HEK293 (cell line): ENCODE measurements around the gene THAP2.
A peak's percentile ranks its signal among the peaks of the same experiment; 100 is the strongest.

Experiments
- FEZF1 ChIP-seq: fragments of 450-650 bp; formaldehyde crosslinking; IDR thresholded peaks from 2 replicates; pipeline ENCODE4 v1.5.1; 2016; ENCODE audit warnings: missing biosample characterization, missing genetic modification characterization
- GLIS1 ChIP-seq: fragments of 450-650 bp; formaldehyde crosslinking; IDR thresholded peaks from 2 replicates; pipeline ENCODE4 v1.5.1; 2016; ENCODE audit warnings: missing biosample characterization, missing genetic modification characterization
- GLIS2 ChIP-seq: fragments of 450-650 bp; formaldehyde crosslinking; IDR thresholded peaks from 2 replicates; pipeline ENCODE4 v1.5.1; 2016; ENCODE audit warnings: missing biosample characterization, missing genetic modification characterization
- KLF7 ChIP-seq: fragments of 450-650 bp; formaldehyde crosslinking; IDR thresholded peaks from 2 replicates; pipeline ENCODE4 v1.5.1; 2016; ENCODE audit warnings: missing biosample characterization, missing genetic modification characterization, borderline replicate concordance
- OSR2 ChIP-seq: fragments of 450-650 bp; formaldehyde crosslinking; IDR thresholded peaks from 2 replicates; pipeline ENCODE4 v1.5.1; 2016; ENCODE audit warnings: missing biosample characterization, missing genetic modification characterization
- PRDM1 ChIP-seq: fragments of 450-650 bp; formaldehyde crosslinking; IDR thresholded peaks from 2 replicates; pipeline ENCODE4; 2016; ENCODE audit warnings: missing biosample characterization, missing genetic modification characterization
- RBAK ChIP-seq: fragments of 450-650 bp; formaldehyde crosslinking; IDR thresholded peaks from 2 replicates; pipeline ENCODE4 v1.5.1; 2016; ENCODE audit warnings: missing biosample characterization, missing genetic modification characterization
- ZNF114 ChIP-seq: fragments of 450-650 bp; formaldehyde crosslinking; IDR thresholded peaks from 2 replicates; pipeline ENCODE4 v1.5.0; 2017; ENCODE audit warnings: missing biosample characterization, missing genetic modification characterization
- ZNF169 ChIP-seq: fragments of 450-650 bp; formaldehyde crosslinking; IDR thresholded peaks from 2 replicates; pipeline ENCODE4 v1.5.1; 2016; ENCODE audit warnings: missing biosample characterization, missing genetic modification characterization
- ZNF214 ChIP-seq: fragments of 450-650 bp; formaldehyde crosslinking; IDR thresholded peaks from 2 replicates; pipeline ENCODE4 v1.5.1; 2017; ENCODE audit warnings: missing biosample characterization, mild to moderate bottlenecking, missing genetic modification characterization, borderline replicate concordance
- ZNF221 ChIP-seq: fragments of 450-650 bp; formaldehyde crosslinking; IDR thresholded peaks from 2 replicates; pipeline ENCODE4 v1.5.1; 2017; ENCODE audit warnings: missing biosample characterization, missing genetic modification characterization, borderline replicate concordance
- ZNF350 ChIP-seq: fragments of 450-650 bp; formaldehyde crosslinking; IDR thresholded peaks from 2 replicates; pipeline ENCODE4 v1.5.0; 2017; ENCODE audit warnings: missing biosample characterization, mild to moderate bottlenecking, missing genetic modification characterization
- ZNF423 ChIP-seq: fragments of 450-650 bp; formaldehyde crosslinking; IDR thresholded peaks from 2 replicates; pipeline ENCODE4 v1.5.1; 2016; ENCODE audit warnings: missing biosample characterization, missing genetic modification characterization
- ZNF473 ChIP-seq: fragments of 450-650 bp; formaldehyde crosslinking; IDR thresholded peaks from 2 replicates; pipeline ENCODE4 v1.5.1; 2017; ENCODE audit warnings: missing biosample characterization, missing genetic modification characterization
- ZNF571 ChIP-seq: fragments of 450-650 bp; formaldehyde crosslinking; IDR thresholded peaks from 2 replicates; pipeline ENCODE4 v1.5.0; 2017; ENCODE audit warnings: missing biosample characterization, missing genetic modification characterization
- ZNF623 ChIP-seq: fragments of 450-650 bp; formaldehyde crosslinking; IDR thresholded peaks from 2 replicates; pipeline ENCODE4 v1.5.1; 2016; ENCODE audit warnings: missing biosample characterization, missing genetic modification characterization
- ZNF658 ChIP-seq: fragments of 450-650 bp; formaldehyde crosslinking; IDR thresholded peaks from 2 replicates; pipeline ENCODE4; 2016; ENCODE audit warnings: missing biosample characterization, missing genetic modification characterization
- ZNF660 ChIP-seq: fragments of 450-650 bp; IDR thresholded peaks from 2 replicates; pipeline ENCODE4 v1.5.1; 2018; ENCODE audit warnings: missing biosample characterization, mild to moderate bottlenecking, missing genetic modification characterization
- ZNF76 ChIP-seq: fragments of 450-650 bp; formaldehyde crosslinking; IDR thresholded peaks from 2 replicates; pipeline ENCODE4; 2016; ENCODE audit warnings: low read depth, missing biosample characterization, missing genetic modification characterization, borderline replicate concordance
- ZNF785 ChIP-seq: fragments of 450-650 bp; formaldehyde crosslinking; IDR thresholded peaks from 2 replicates; pipeline ENCODE4 v1.5.1; 2016; ENCODE audit warnings: missing biosample characterization, missing genetic modification characterization
- ZNF792 ChIP-seq: fragments of 450-650 bp; formaldehyde crosslinking; IDR thresholded peaks from 2 replicates; pipeline ENCODE4 v1.5.1; 2016; ENCODE audit warnings: missing biosample characterization, missing genetic modification characterization
- ZNF843 ChIP-seq: fragments of 450-650 bp; formaldehyde crosslinking; IDR thresholded peaks from 2 replicates; pipeline ENCODE4 v1.5.1; 2016; ENCODE audit warnings: missing biosample characterization, missing genetic modification characterization
- TF ChIP-seq, protein P1 (sequence below): fragments of 450-650 bp; formaldehyde crosslinking; IDR thresholded peaks from 2 replicates; pipeline ENCODE4 v1.5.1; 2017; ENCODE audit warnings: missing biosample characterization, missing genetic modification characterization
- TF ChIP-seq, protein P2 (sequence below): fragments of 450-650 bp; formaldehyde crosslinking; IDR thresholded peaks from 2 replicates; pipeline ENCODE4 v1.5.1; 2016; ENCODE audit warnings: missing biosample characterization, missing genetic modification characterization, low read depth
- TF ChIP-seq, protein P3 (sequence below): fragments of 450-650 bp; formaldehyde crosslinking; IDR thresholded peaks from 2 replicates; pipeline ENCODE4 v1.5.1; 2016; ENCODE audit warnings: missing biosample characterization, missing genetic modification characterization
- TF ChIP-seq, protein P4 (sequence below): fragments of 450-650 bp; formaldehyde crosslinking; IDR thresholded peaks from 2 replicates; pipeline ENCODE4 v1.5.1; 2017; ENCODE audit warnings: missing biosample characterization, mild to moderate bottlenecking, missing genetic modification characterization, moderate library complexity
- TF ChIP-seq, protein P5 (sequence below): fragments of 450-650 bp; formaldehyde crosslinking; conservative IDR thresholded peaks from 2 replicates; pipeline ENCODE4 v1.5.1; 2016; ENCODE audit warnings: low read depth, missing biosample characterization, missing genetic modification characterization
- TF ChIP-seq, protein P6 (sequence below): fragments of 450-650 bp; formaldehyde crosslinking; IDR thresholded peaks from 2 replicates; pipeline ENCODE4 v1.5.1; 2017; ENCODE audit warnings: missing biosample characterization, missing genetic modification characterization

THAP2 gene

DNA sequence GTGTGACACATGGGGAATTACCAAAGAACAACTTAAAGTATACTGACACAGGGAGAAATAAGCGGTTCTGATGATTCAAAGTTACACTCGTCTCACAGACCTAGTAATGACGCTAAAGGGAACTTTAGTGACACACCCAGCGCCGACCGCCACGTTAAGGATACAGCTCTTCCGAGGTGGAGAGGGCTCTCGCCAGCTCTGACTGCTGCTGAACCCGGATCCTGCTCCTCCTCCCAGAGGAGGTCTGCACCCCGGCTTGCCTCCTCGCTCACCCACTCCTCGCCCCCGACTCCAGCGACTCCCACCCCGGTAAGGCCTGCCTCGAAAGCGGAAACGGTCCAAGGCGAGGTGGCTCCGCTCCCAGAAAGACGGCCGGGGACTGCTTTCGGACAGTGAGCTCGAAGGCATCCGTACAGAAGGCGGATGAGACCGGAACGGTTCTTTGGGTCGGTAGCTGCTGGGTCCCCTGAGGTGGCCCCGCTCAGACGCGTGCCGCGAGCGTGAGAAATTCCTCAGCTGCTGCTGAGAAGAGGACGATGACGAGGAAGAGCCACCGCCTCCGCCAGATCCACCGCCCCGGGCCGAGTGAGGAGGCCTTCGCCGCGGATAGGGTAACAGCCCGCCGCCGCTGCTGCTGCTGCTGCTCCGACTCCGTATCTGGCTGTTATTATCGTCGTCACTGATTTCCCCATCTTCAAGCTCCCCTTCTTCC, 1.1 kb upstream of the THAP2 start (continued):
- TF ChIP-seq, protein P1, sequence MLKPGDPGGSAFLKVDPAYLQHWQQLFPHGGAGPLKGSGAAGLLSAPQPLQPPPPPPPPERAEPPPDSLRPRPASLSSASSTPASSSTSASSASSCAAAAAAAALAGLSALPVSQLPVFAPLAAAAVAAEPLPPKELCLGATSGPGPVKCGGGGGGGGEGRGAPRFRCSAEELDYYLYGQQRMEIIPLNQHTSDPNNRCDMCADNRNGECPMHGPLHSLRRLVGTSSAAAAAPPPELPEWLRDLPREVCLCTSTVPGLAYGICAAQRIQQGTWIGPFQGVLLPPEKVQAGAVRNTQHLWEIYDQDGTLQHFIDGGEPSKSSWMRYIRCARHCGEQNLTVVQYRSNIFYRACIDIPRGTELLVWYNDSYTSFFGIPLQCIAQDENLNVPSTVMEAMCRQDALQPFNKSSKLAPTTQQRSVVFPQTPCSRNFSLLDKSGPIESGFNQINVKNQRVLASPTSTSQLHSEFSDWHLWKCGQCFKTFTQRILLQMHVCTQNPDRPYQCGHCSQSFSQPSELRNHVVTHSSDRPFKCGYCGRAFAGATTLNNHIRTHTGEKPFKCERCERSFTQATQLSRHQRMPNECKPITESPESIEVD (tag by site-specific recombination), result no peak
- TF ChIP-seq KLF7 (tag by site-specific recombination), result no peak
- TF ChIP-seq, protein P2, sequence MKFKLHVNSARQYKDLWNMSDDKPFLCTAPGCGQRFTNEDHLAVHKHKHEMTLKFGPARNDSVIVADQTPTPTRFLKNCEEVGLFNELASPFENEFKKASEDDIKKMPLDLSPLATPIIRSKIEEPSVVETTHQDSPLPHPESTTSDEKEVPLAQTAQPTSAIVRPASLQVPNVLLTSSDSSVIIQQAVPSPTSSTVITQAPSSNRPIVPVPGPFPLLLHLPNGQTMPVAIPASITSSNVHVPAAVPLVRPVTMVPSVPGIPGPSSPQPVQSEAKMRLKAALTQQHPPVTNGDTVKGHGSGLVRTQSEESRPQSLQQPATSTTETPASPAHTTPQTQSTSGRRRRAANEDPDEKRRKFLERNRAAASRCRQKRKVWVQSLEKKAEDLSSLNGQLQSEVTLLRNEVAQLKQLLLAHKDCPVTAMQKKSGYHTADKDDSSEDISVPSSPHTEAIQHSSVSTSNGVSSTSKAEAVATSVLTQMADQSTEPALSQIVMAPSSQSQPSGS (tag by site-specific recombination), result no peak
- TF ChIP-seq GLIS1 (tag by site-specific recombination), result no peak
- no peak for TF ChIP-seq ZNF221
- 0 out of 2 replicates have a peak, but pooled peaks have one; percentile 8 for TF ChIP-seq ZNF423 (tag by site-specific recombination)
- TF ChIP-seq, protein P3, sequence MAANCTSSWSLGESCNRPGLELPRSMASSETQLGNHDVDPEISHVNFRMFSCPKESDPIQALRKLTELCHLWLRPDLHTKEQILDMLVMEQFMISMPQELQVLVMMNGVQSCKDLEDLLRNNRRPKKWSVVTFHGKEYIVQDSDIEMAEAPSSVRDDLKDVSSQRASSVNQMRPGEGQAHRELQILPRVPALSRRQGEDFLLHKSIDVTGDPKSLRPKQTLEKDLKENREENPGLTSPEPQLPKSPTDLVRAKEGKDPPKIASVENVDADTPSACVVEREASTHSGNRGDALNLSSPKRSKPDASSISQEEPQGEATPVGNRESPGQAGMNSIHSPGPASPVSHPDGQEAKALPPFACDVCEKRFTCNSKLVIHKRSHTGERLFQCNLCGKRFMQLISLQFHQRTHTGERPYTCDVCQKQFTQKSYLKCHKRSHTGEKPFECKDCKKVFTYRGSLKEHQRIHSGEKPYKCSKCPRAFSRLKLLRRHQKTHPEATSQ (tag by site-specific recombination), result no peak
- TF ChIP-seq ZNF660 (tag by site-specific recombination), result 0 out of 2 replicates have a peak, but pooled peaks have one; percentile 8
- TF ChIP-seq GLIS2 (tag by site-specific recombination), result peak; percentile 29; the same call in 1 of the 2 replicates
- 0 out of 2 replicates have a peak, but pooled peaks have one; percentile 26 for TF ChIP-seq ZNF785
- no peak for TF ChIP-seq ZNF214 (tag by site-specific recombination)
- TF ChIP-seq RBAK (tag by site-specific recombination), result no peak
- no peak for TF ChIP-seq ZNF114 (tag by site-specific recombination)
- TF ChIP-seq ZNF571, result no peak
- TF ChIP-seq ZNF473 (tag by site-specific recombination), result no peak
- TF ChIP-seq ZNF76 (tag by site-specific recombination), result no peak
- TF ChIP-seq, protein P4, sequence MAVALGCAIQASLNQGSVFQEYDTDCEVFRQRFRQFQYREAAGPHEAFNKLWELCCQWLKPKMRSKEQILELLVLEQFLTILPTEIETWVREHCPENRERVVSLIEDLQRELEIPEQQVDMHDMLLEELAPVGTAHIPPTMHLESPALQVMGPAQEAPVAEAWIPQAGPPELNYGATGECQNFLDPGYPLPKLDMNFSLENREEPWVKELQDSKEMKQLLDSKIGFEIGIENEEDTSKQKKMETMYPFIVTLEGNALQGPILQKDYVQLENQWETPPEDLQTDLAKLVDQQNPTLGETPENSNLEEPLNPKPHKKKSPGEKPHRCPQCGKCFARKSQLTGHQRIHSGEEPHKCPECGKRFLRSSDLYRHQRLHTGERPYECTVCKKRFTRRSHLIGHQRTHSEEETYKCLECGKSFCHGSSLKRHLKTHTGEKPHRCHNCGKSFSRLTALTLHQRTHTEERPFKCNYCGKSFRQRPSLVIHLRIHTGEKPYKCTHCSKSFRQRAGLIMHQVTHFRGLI (tag by site-specific recombination), result no peak
- TF ChIP-seq ZNF623 (tag by site-specific recombination), result no peak
- no peak for TF ChIP-seq ZNF843 (tag by site-specific recombination)
- TF ChIP-seq ZNF169 (tag by site-specific recombination), result no peak
- no peak for TF ChIP-seq ZNF658 (tag by site-specific recombination)
- no peak for TF ChIP-seq PRDM1 (tag by site-specific recombination)
- no peak for TF ChIP-seq OSR2 (tag by site-specific recombination)
- TF ChIP-seq ZNF350 (tag by site-specific recombination), result no peak
- TF ChIP-seq, protein P5, sequence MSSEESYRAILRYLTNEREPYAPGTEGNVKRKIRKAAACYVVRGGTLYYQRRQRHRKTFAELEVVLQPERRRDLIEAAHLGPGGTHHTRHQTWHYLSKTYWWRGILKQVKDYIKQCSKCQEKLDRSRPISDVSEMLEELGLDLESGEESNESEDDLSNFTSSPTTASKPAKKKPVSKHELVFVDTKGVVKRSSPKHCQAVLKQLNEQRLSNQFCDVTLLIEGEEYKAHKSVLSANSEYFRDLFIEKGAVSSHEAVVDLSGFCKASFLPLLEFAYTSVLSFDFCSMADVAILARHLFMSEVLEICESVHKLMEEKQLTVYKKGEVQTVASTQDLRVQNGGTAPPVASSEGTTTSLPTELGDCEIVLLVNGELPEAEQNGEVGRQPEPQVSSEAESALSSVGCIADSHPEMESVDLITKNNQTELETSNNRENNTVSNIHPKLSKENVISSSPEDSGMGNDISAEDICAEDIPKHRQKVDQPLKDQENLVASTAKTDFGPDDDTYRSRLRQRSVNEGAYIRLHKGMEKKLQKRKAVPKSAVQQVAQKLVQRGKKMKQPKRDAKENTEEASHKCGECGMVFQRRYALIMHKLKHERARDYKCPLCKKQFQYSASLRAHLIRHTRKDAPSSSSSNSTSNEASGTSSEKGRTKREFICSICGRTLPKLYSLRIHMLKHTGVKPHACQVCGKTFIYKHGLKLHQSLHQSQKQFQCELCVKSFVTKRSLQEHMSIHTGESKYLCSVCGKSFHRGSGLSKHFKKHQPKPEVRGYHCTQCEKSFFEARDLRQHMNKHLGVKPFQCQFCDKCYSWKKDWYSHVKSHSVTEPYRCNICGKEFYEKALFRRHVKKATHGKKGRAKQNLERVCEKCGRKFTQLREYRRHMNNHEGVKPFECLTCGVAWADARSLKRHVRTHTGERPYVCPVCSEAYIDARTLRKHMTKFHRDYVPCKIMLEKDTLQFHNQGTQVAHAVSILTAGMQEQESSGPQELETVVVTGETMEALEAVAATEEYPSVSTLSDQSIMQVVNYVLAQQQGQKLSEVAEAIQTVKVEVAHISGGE (tag by site-specific recombination), result peak; percentile 9
- TF ChIP-seq, protein P6, sequence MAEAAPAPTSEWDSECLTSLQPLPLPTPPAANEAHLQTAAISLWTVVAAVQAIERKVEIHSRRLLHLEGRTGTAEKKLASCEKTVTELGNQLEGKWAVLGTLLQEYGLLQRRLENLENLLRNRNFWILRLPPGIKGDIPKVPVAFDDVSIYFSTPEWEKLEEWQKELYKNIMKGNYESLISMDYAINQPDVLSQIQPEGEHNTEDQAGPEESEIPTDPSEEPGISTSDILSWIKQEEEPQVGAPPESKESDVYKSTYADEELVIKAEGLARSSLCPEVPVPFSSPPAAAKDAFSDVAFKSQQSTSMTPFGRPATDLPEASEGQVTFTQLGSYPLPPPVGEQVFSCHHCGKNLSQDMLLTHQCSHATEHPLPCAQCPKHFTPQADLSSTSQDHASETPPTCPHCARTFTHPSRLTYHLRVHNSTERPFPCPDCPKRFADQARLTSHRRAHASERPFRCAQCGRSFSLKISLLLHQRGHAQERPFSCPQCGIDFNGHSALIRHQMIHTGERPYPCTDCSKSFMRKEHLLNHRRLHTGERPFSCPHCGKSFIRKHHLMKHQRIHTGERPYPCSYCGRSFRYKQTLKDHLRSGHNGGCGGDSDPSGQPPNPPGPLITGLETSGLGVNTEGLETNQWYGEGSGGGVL (tag by site-specific recombination), result no peak
- no peak for TF ChIP-seq FEZF1 (tag by site-specific recombination)
- no peak for TF ChIP-seq ZNF792 (tag by site-specific recombination)
